Parathyroid adenoma (tissue), 2 donors: ENCODE data around the gene POU2F1.

Experiments used
- H2AFZ ChIP-seq: fragments of 300-600 bp; sonication (generic); one replicate; pipeline ENCODE4 v1.7.0; 2017; ENCODE audit warnings: antibody characterized with exemption, mild to moderate bottlenecking
- H3K27ac ChIP-seq: fragments of 300-600 bp; sonication (generic); one replicate; pipeline ENCODE4 v1.7.0; 2017
- H3K27me3 ChIP-seq: fragments of 300-600 bp; sonication (generic); one replicate; pipeline ENCODE4 v1.7.0; 2017; ENCODE audit warnings: low read length; ENCODE audit not compliant: control insufficient read depth, insufficient read depth
- H3K36me3 ChIP-seq: fragments of 300-600 bp; sonication (generic); one replicate; pipeline ENCODE4 v1.7.0; 2017; ENCODE audit warnings: low read length; ENCODE audit not compliant: control insufficient read depth, insufficient read depth
- H3K4me1 ChIP-seq: fragments of 300-600 bp; sonication (generic); one replicate; pipeline ENCODE4 v1.7.0; 2017; ENCODE audit warnings: control low read depth
- H3K4me2 ChIP-seq: fragments of 300-600 bp; sonication (generic); one replicate; pipeline ENCODE4 v1.7.0; 2017; ENCODE audit warnings: low read length
- H3K4me3 ChIP-seq: fragments of 300-600 bp; sonication (generic); one replicate; pipeline ENCODE4 v1.7.0; 2017; ENCODE audit warnings: low read depth, low read length
- H3K79me2 ChIP-seq: fragments of 300-600 bp; sonication (generic); one replicate; pipeline ENCODE4 v1.7.0; 2017; ENCODE audit warnings: control low read depth
- H3K9ac ChIP-seq: fragments of 300-600 bp; sonication (generic); one replicate; pipeline ENCODE4 v1.7.0; 2017; ENCODE audit warnings: mild to moderate bottlenecking
- H3K9me3 ChIP-seq: fragments of 300-600 bp; sonication (generic); one replicate; pipeline ENCODE4 v1.7.0; 2017; ENCODE audit warnings: low read length; ENCODE audit not compliant: control insufficient read depth
- CTCF ChIP-seq: fragments of 300-600 bp; sonication (generic); IDR thresholded peaks from one replicate; pipeline ENCODE4 v1.7.0; 2017; ENCODE audit warnings: antibody characterized with exemption, mild to moderate bottlenecking
- donor health status: primary hyperparathyroidism.

POU2F1 gene

GRCh38 chr1:167333124-167333523, 112.4 kb downstream of the POU2F1 start:
- Histone ChIP-seq H2AFZ (no peak overlapping the region), H3K27ac (no peak overlapping the region), H3K4me3 (no peak overlapping the region), H3K79me2 (no peaks in the 10 kb centered on the region), H3K36me3 (no peaks in the 10 kb centered on the region), H3K27me3 (no peaks in the 10 kb centered on the region), H3K4me1 (no peaks in the 10 kb centered on the region), H3K9ac (no peak overlapping the region), H3K4me2 (no peak overlapping the region), H3K9me3 (no peaks in the 10 kb centered on the region)
- TF ChIP-seq CTCF: no peak

- H3K27me3 ChIP-seq: no peaks in the 10 kb centered on the region
- no peak overlapping the region for H3K4me2 ChIP-seq
- H3K4me3 ChIP-seq: no peak overlapping the region
- H3K27ac ChIP-seq: no peak overlapping the region
- H3K9ac ChIP-seq: no peak overlapping the region
- H3K36me3 ChIP-seq: no peaks in the 10 kb centered on the region
- no peak overlapping the region for H2AFZ ChIP-seq
- no peaks in the 10 kb centered on the region for H3K79me2 ChIP-seq
- TF ChIP-seq CTCF: no peak
- no peaks in the 10 kb centered on the region for H3K4me1 ChIP-seq
- no peaks in the 10 kb centered on the region for H3K9me3 ChIP-seq
Observed at GRCh38 chr1:167333703-167334102, 113.0 kb downstream of the POU2F1 start.

- no peaks in the 10 kb centered on the region for H3K9me3 ChIP-seq
- TF ChIP-seq CTCF: no peak
- H3K36me3 ChIP-seq: no peaks in the 10 kb centered on the region
- H3K4me1 ChIP-seq: no peaks in the 10 kb centered on the region
- H3K27me3 ChIP-seq: no peaks in the 10 kb centered on the region
- no peak overlapping the region for H3K9ac ChIP-seq
- H3K4me3 ChIP-seq: no peak overlapping the region
- no peak overlapping the region for H3K27ac ChIP-seq
- no peak overlapping the region for H2AFZ ChIP-seq
- H3K79me2 ChIP-seq: no peaks in the 10 kb centered on the region
- no peak overlapping the region for H3K4me2 ChIP-seq
Observed at GRCh38 chr1:167339405-167339804, 118.7 kb downstream of the POU2F1 start.

GRCh38 chr1:167342846-167343245, 122.2 kb downstream of the POU2F1 start:
- no peak overlapping the region for H3K4me2 ChIP-seq
- no peak overlapping the region for H3K27ac ChIP-seq
- H3K36me3 ChIP-seq: no peaks in the 10 kb centered on the region
- no peaks in the 10 kb centered on the region for H3K79me2 ChIP-seq
- no peaks in the 10 kb centered on the region for H3K4me1 ChIP-seq
- H3K9me3 ChIP-seq: no peaks in the 10 kb centered on the region
- no peak overlapping the region for H3K9ac ChIP-seq
- H2AFZ ChIP-seq: no peak overlapping the region
- no peaks in the 10 kb centered on the region for H3K27me3 ChIP-seq
- TF ChIP-seq CTCF: no peak
- H3K4me3 ChIP-seq: no peak overlapping the region

- Histone ChIP-seq H3K9me3 (no peaks in the 10 kb centered on the region), H3K27me3 (no peaks in the 10 kb centered on the region), H3K36me3 (no peaks in the 10 kb centered on the region), H3K9ac (no peak overlapping the region), H3K4me2 (no peak overlapping the region), H2AFZ (no peak overlapping the region), H3K27ac (no peak overlapping the region), H3K4me1 (no peaks in the 10 kb centered on the region), H3K79me2 (no peaks in the 10 kb centered on the region), H3K4me3 (no peak overlapping the region)
- TF ChIP-seq CTCF: no peak
Observed at GRCh38 chr1:167344112-167344511, 123.4 kb downstream of the POU2F1 start.
